Endothelial cell of umbilical vein (primary cell): ENCODE data around the gene BCL3.

ENCODE experiments used
- FOS ChIP-seq: IDR thresholded peaks from 2 replicates; pipeline ENCODE4 v1.6.1; 2011; ENCODE audit warnings: mild to moderate bottlenecking, low read length, moderate library complexity, borderline replicate concordance; ENCODE audit not compliant: insufficient read depth
- MAX ChIP-seq: IDR thresholded peaks from 2 replicates; pipeline ENCODE4 v1.6.1; 2011; ENCODE audit not compliant: insufficient read depth, insufficient read length

GRCh38 chr19:44765033-44765948 lies 16.8 kb downstream of the BCL3 start:
- TF ChIP-seq MAX (no peak), FOS (no peak)
